Tibial nerve (tissue), 3 donors: Measurements from ENCODE around the gene MTMR10.

Experiments used
- CTCF ChIP-seq, 5 experiments: fragments of 200-600 bp in 3 of 5; fragments of 450-650 bp in 2 of 5; sonication (generic) in 3 of 5; IDR thresholded peaks; one replicate each; pipeline ENCODE4 v1.5.1; 2016 to 2019; ENCODE audit warnings: antibody characterized with exemption in 5 of 5, mild to moderate bottlenecking in 3 of 5, moderate library complexity in 2 of 5
- POLR2A ChIP-seq, 2 donors: fragments of 450-650 bp; IDR thresholded peaks; one replicate each; pipeline ENCODE4 v1.6.1; 2017; ENCODE audit warnings: antibody characterized with exemption in 2 of 2, mild to moderate bottlenecking in 2 of 2, moderate library complexity in 2 of 2

GRCh38 chr15:30943654-30944335, 47.6 kb downstream of the MTMR10 start:
- no peak for TF ChIP-seq CTCF (IDR thresholded peaks at IDR 0.05)
- no peak for TF ChIP-seq POLR2A (IDR thresholded peaks at IDR 0.05)
